ENCODE results near the gene ZNF8. TPM values are rescaled to one million over a fixed set of nuclear protein-coding genes. Genes with fewer than 3 reads are reported as not detected.
A peak's percentile ranks its signal among the peaks of the same experiment; 100 is the strongest.

Gene ZNF8
- total RNA-seq, 2 experiments from 2014 or later: 7.1 to 7.8 TPM

DNA sequence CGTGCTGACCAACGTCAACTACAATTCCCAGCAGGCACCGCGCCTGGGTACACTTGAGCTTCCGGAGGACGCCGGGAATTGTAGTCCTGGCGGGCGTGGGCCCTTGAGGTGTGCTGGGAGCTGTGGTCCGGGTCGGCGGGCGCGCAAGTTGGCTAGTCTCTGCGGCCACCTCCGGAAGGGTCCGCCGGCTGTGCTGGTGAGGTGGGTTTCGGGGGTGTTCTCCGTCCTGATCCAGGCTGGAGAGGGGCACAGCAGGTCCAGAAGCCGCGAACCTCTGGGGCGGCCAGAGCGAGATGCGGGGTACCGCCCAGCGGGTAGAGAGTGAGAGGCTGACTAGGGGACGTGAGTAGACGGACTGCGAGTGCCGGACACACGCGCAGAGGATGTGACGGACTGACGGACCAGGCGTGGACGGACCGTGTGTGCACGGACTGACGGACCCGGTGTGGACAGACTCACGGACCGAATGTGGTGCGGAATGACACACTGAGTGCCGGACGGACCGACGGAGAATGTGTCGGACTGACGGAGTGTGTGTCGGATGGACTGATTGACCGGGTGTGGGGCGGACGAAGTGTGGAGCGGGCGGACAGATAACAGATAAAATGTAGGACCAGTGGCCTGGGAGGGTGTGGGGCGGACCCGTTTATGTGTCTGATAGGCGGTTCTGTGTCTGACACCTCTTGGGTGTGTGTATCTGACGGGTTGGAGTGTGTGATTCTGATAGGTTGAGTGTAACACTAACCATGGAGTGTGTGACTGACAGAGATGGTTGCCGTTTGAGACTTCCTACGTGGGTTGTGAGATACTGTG, 48.4 kb downstream of the ZNF8 start, which contains the start of gene ZSCAN22:
ZSCAN22 (plus strand) TSS at position 81 of the 813 bp plus-strand sequence. CDS start 7,809 bp downstream, outside the sequence.
- TF ChIP-seq EZH2phosphoT487 (IDR thresholded peaks at IDR 0.05; ENCODE audit: borderline replicate concordance, low read depth, low read length) (no peak), CTCF (conservative IDR thresholded peaks at IDR 0.05; ENCODE audit: low read length) (no peak)
- Histone ChIP-seq H3K27ac (ENCODE audit: low read depth, low read length, poor library complexity, severe bottlenecking) (peak within 1 kb of the TSS; percentile 13), H2AFZ (ENCODE audit: low read length) (peak within 1 kb of the TSS; percentile 74), H4K20me1 (ENCODE audit: insufficient read depth, low read length) (no peaks in the 10 kb centered on the region), H3K9me3 (ENCODE audit: low read length) (no peaks in the 10 kb centered on the region), H3K4me2 (ENCODE audit: low read length) (peak within 1 kb of the TSS; percentile 84), H3K4me3 (ENCODE audit: low read depth, low read length, poor library complexity, severe bottlenecking) (peak within 1 kb of the TSS; percentile 82), H3K36me3 (ENCODE audit: insufficient read depth, low read length) (no peaks in the 10 kb centered on the region), H3K4me1 (ENCODE audit: insufficient read depth, low read length, poor library complexity, severe bottlenecking) (peaks cover 16% of the 10 kb centered on the region), H3K9me2 (ENCODE audit: insufficient read depth, low read length) (no peaks in the 10 kb centered on the region), H3K79me2 (ENCODE audit: insufficient read depth, low read depth, low read length) (peaks cover 4% of the 10 kb centered on the region; the same call in 1 of the 2 replicates)
- no TSS peak for BruUV-seq (replicated peaks)
- POLR2A ChIA-PET: interaction anchor here (0.9 to 1.1 kb wide), 4 partner anchors 18 to 193 kb away, joined by 3 to 4 read pairs (median 4); partner anchors contain the start of genes ERVK3-1 and ZBTB45
- peak; percentile 95 for DNase-seq (ENCODE audit: low spot score)
- CTCF ChIA-PET (ENCODE audit: unreplicated experiment): no interaction called here
- intact Hi-C loops (cut with micrococcal nuclease; ENCODE audit: unreplicated experiment): loop anchor here (1.0 to 5.0 kb wide), 7 partner anchors 20 to 190 kb away; partner anchors contain the start of genes ERVK3-1, ZBTB45, ZNF324 and ZNF584

DNA sequence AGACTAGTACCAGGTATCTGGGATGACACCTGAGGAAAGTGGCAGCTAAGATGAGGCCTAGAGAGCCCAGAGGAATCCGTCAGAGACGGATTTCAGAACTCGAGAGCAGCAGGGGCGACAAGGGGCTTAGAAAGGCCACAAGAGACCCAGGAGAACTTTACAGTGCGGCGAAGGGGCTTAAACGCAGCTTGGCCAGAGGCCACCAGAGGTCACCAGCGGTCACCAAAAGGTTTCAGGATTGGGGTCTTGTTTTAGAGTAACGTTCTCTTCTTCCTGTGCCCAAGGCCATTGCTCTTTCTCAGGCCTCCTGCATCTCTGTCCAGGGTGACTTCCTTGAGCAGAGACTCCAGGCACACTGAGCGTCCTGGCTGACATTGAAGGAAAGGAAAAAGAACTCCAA, 50.2 kb downstream of the ZNF8 start:
- H3K79me2 ChIP-seq (ENCODE audit: insufficient read depth, low read depth, low read length): peaks cover 4% of the 10 kb centered on the region; the same call in 1 of the 2 replicates
- peak; percentile 75 for TF ChIP-seq CTCF (conservative IDR thresholded peaks at IDR 0.05; ENCODE audit: low read length)
- TF ChIP-seq EZH2phosphoT487 (IDR thresholded peaks at IDR 0.05; ENCODE audit: borderline replicate concordance, low read depth, low read length): no peak
- no peaks in the 10 kb centered on the region for H3K36me3 ChIP-seq (ENCODE audit: insufficient read depth, low read length)
- ChIA-PET CTCF (ENCODE audit: unreplicated experiment) (no interaction called here), POLR2A (no interaction called here)
- H3K9me2 ChIP-seq (ENCODE audit: insufficient read depth, low read length): no peaks in the 10 kb centered on the region
- intact Hi-C loops (cut with micrococcal nuclease; ENCODE audit: unreplicated experiment): loop anchor here (5.0 kb wide), 3 partner anchors 78 to 188 kb away; partner anchors contain the start of genes ZBTB45, ZNF324 and ZNF584
- no peak overlapping the region for H2AFZ ChIP-seq (ENCODE audit: low read length)
- H3K9me3 ChIP-seq (ENCODE audit: low read length): no peaks in the 10 kb centered on the region
- DNase-seq (ENCODE audit: low spot score): peak; percentile 59
- no peaks in the 10 kb centered on the region for H4K20me1 ChIP-seq (ENCODE audit: insufficient read depth, low read length)
- no peak overlapping the region for H3K27ac ChIP-seq (ENCODE audit: low read depth, low read length, poor library complexity, severe bottlenecking)
- H3K4me2 ChIP-seq (ENCODE audit: low read length): no peak overlapping the region
- no peak overlapping the region for H3K4me3 ChIP-seq (ENCODE audit: low read depth, low read length, poor library complexity, severe bottlenecking)
- no TSS peak for BruUV-seq (replicated peaks)
- H3K4me1 ChIP-seq (ENCODE audit: insufficient read depth, low read length, poor library complexity, severe bottlenecking): peaks cover 16% of the 10 kb centered on the region
